Vagina (tissue), 2 donors: ENCODE data around the gene YWHAH.

Experiments used
- CTCF ChIP-seq, 3 experiments: fragments of 450-650 bp in 2 of 3; fragments of 200-600 bp in 1 of 3; sonication (generic) in 1 of 3; IDR thresholded peaks; one replicate each; pipeline ENCODE4 v1.5.1; 2017 to 2019; ENCODE audit warnings: antibody characterized with exemption in 3 of 3, mild to moderate bottlenecking in 2 of 3, moderate library complexity in 2 of 3
- POLR2A ChIP-seq, 2 donors: fragments of 450-650 bp; IDR thresholded peaks; one replicate each; pipeline ENCODE4 v1.6.1; 2017; ENCODE audit warnings: antibody characterized with exemption in 2 of 2, mild to moderate bottlenecking in 2 of 2, moderate library complexity in 2 of 2

DNA sequence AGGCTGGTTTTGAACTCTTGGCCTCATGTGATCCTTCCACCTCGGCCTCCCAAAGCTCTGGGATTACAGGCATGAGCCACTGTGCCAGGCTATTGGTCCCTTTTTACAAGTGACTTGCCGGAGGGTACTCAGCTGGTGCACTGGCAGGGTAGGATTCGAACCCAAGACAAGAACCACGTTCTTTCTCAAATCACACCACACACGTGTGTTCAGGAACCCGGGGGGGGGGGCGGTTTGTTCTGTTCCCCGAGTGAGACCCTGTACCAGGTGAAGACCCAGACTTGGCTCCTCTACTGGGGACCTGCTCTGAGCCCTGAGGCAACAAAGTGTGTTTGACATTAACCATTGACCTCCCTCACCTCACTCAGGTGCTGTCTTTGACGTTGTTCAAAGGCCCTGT is 3.8 kb upstream of the YWHAH start:
- TF ChIP-seq CTCF (IDR thresholded peaks at IDR 0.05), result no peak
- no peak for TF ChIP-seq POLR2A (IDR thresholded peaks at IDR 0.05)
